Transverse colon (tissue), 4 donors: ENCODE results near the gene BACH2. TPM values are rescaled to one million over a fixed set of nuclear protein-coding genes. Genes with fewer than 3 reads are reported as not detected.

Experiments
- DNase-seq: peaks from one replicate; pipeline ENCODE4 v3.0.0-alpha.2; 2019
- H3K27ac ChIP-seq, 4 donors: fragments of 200-600 bp; sonication (generic); 2 replicates each; pipeline ENCODE4 v1.5.1; 2016 to 2018; ENCODE audit warnings: inconsistent platforms in 4 of 4
- H3K27me3 ChIP-seq: fragments of 200-600 bp; sonication (generic); 2 replicates; pipeline ENCODE4 v1.5.1; 2017; ENCODE audit warnings: inconsistent platforms
- H3K36me3 ChIP-seq, 4 donors: fragments of 200-600 bp; sonication (generic); 2 replicates each; pipeline ENCODE4 v1.5.1; 2017 to 2019; ENCODE audit warnings: inconsistent platforms in 4 of 4
- H3K4me1 ChIP-seq, 4 donors: fragments of 200-600 bp; sonication (generic); 2 replicates each; pipeline ENCODE4 v1.5.1; 2017 to 2020; ENCODE audit warnings: inconsistent platforms in 4 of 4
- H3K4me3 ChIP-seq, 4 donors: fragments of 200-600 bp; sonication (generic); 1 replicate in 1 of 4; 2 replicates in 3 of 4; pipeline versions ENCODE4 v1.5.1 to v1.6.1; 2017 to 2019; ENCODE audit warnings: inconsistent platforms in 4 of 4
- H3K9me3 ChIP-seq, 2 donors: fragments of 200-600 bp; sonication (generic); 2 replicates each; pipeline ENCODE4 v1.5.1; 2017 to 2019; ENCODE audit warnings: inconsistent platforms in 2 of 2
- CTCF ChIP-seq, 5 experiments: fragments of 200-600 bp in 3 of 5; fragments of 450-650 bp in 2 of 5; sonication (generic) in 3 of 5; IDR thresholded peaks; 1 replicate in 2 of 5; 2 replicates in 3 of 5; pipeline ENCODE4 v1.5.1; 2016 to 2017; ENCODE audit warnings: antibody characterized with exemption in 5 of 5, inconsistent platforms in 3 of 5, mild to moderate bottlenecking in 2 of 5, moderate library complexity in 1 of 5
- EP300 ChIP-seq: sonication (generic); formaldehyde crosslinking; IDR thresholded peaks from one replicate; pipeline ENCODE4 v1.6.1; 2017; ENCODE audit warnings: antibody characterized with exemption, low read depth
- POLR2A ChIP-seq: fragments of 450-650 bp; IDR thresholded peaks from one replicate; pipeline ENCODE4 v1.6.1; 2016; ENCODE audit warnings: antibody characterized with exemption, mild to moderate bottlenecking, moderate library complexity
- POLR2AphosphoS5 ChIP-seq, 3 donors: sonication (generic); formaldehyde crosslinking; IDR thresholded peaks; one replicate each; pipeline ENCODE4 v1.6.1; 2016; ENCODE audit warnings: antibody characterized with exemption in 3 of 3
- WGBS, 2 donors: methylation state at CpG; one replicate each; pipeline ENCODE4 v1.1.5; 2018; ENCODE audit warnings: low coverage in 1 of 2; 5-methylcytosine and 5-hydroxymethylcytosine counted together
- in situ Hi-C, 4 donors: fragments of 200-750 bp; cut with MboI; loops; one replicate each; pipeline versions ENCODE4 v1.15.0 to v1.15.1; 2017; ENCODE audit warnings: low sequenced_read_pairs in 3 of 4, low pct_ligation_motif_present in 1 of 4, low pct_unique_long_range_greater_than_20kb in 1 of 4
- intact Hi-C: fragments of 100-400 bp; cut with DNase I; formaldehyde crosslinking; loops from one replicate; pipeline ENCODE4 v1.15.1; 2023; ENCODE audit warnings: low total_unique reads
- total RNA-seq, 4 donors: library from RNA; depleted of rRNA; stranded (reverse); fragments of >200 nt; gene quantifications; one replicate each; pipeline ENCODE4 v1.1.0, GENCODE V29; 2016

BACH2 gene
- total RNA-seq, 4 donors from 2014 or later = 0.20 to 7.5 (median 2.4) TPM

- WGBS, 2 donors = 75 to 82% methylated on average over 1 to 15 of the region's 15 CpGs
- H3K27me3 ChIP-seq = no peaks in the 10 kb centered on the region
- TF ChIP-seq POLR2A (no peak), EP300 (no peak), POLR2AphosphoS5 (IDR thresholded peaks at IDR 0.05) (no peak), CTCF (IDR thresholded peaks at IDR 0.05) (no peak)
- no peaks in the 10 kb centered on the region for H3K9me3 ChIP-seq
- no peak overlapping the region for H3K27ac ChIP-seq
- H3K4me1 ChIP-seq = no peaks in the 10 kb centered on the region
- H3K4me3 ChIP-seq = no peak overlapping the region
- intact Hi-C loops (no loop called here), in situ Hi-C loops (loop anchor here in 3 of 4 donors (25.0 kb wide), 2 partner anchors 336 to 436 kb away; partner anchors contain the start of gene BACH2 (in 2 of the 3))
- H3K36me3 ChIP-seq = no peaks in the 10 kb centered on the region
- no peak for DNase-seq
Measured at GRCh38 chr6:89951574-89952104, 345.0 kb downstream of the BACH2 start.

DNA sequence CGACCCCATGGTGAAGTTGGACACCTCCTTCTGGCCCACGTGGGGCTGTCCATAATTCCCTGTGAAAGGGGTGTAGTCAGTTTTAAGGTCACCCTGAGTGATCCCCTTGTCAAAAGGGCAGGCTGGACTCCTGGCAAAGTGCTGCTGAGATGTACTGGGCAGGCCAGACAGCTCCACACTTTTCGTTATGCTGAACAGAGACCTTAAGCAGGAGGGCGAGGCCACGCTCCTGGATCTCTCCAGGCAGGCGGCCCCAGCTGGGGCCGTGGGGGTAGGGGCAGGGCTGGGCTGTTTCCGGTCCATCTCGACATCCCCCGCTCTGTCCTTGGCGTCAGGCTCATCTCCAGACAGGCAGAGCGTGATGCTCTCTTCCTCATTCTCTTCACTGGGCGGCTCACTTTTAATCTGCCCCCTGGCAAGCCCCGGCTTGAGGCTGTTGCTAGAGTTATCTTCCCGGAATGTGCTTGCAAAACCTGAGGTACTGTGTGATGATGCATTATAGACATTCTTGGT, 345.7 kb downstream of the BACH2 start:
- TF ChIP-seq POLR2A (no peak), CTCF (IDR thresholded peaks at IDR 0.05) (no peak), EP300 (no peak), POLR2AphosphoS5 (IDR thresholded peaks at IDR 0.05) (no peak)
- 82 to 89% methylated on average over 2 to 14 of the region's 15 CpGs for WGBS, 2 donors
- in situ Hi-C loops = loop anchor here in 3 of 4 donors (25.0 kb wide), 2 partner anchors 336 to 436 kb away; partner anchors contain the start of gene BACH2 (in 2 of the 3)
- no peaks in the 10 kb centered on the region for H3K27me3 ChIP-seq
- DNase-seq = no peak
- H3K36me3 ChIP-seq = no peaks in the 10 kb centered on the region
- intact Hi-C loops = no loop called here
- H3K9me3 ChIP-seq = no peaks in the 10 kb centered on the region
- no peak overlapping the region for H3K4me3 ChIP-seq
- H3K27ac ChIP-seq = no peak overlapping the region
- no peaks in the 10 kb centered on the region for H3K4me1 ChIP-seq

DNA sequence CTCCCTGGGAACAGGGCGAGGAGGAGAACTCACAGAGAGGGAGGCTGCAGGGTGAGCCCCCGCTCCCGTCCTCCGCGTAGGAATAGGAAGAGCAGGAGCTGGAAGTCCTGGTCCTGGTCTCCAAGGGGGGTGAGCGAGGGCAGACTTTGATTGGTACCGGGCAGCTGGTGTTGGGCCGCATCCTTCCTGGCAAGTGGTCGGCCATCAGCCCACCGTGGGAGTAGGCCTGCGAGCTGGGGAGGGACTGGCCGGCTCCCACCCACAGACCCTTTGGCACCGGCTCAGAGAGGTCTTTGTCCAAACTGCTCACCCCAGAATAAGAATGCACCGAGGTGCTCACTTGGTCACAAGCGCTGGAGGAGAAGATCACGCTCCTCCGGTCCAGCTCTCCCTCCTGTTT, 346.2 kb downstream of the BACH2 start:
- TF ChIP-seq EP300 = no peak
- no peak for TF ChIP-seq POLR2AphosphoS5 (IDR thresholded peaks at IDR 0.05)
- no peak for TF ChIP-seq POLR2A
- TF ChIP-seq CTCF (IDR thresholded peaks at IDR 0.05) = no peak
- DNase-seq = no peak
- H3K4me1 ChIP-seq = no peaks in the 10 kb centered on the region
- no peak overlapping the region for H3K4me3 ChIP-seq
- H3K9me3 ChIP-seq = no peaks in the 10 kb centered on the region
- intact Hi-C loops (no loop called here), in situ Hi-C loops (loop anchor here in 3 of 4 donors (25.0 kb wide), 2 partner anchors 337 to 437 kb away; partner anchors contain the start of gene BACH2 (in 2 of the 3))
- H3K27me3 ChIP-seq = no peaks in the 10 kb centered on the region
- 94 to 97% methylated on average over 3 to 16 of the region's 17 CpGs for WGBS, 2 donors
- no peaks in the 10 kb centered on the region for H3K36me3 ChIP-seq
- no peak overlapping the region for H3K27ac ChIP-seq

GRCh38 chr6:89948876-89949275, 347.8 kb downstream of the BACH2 start:
- no peak for TF ChIP-seq CTCF (IDR thresholded peaks at IDR 0.05)
- no peak for TF ChIP-seq EP300
- no peak for TF ChIP-seq POLR2AphosphoS5 (IDR thresholded peaks at IDR 0.05)
- no peak for TF ChIP-seq POLR2A
- WGBS, 2 donors = 81 to 83% methylated on average over 4 to 5 of the region's 5 CpGs
- intact Hi-C loops (loop anchor here (10.0 kb wide), 1 partner anchor 446 kb away; no protein-coding TSS in a partner anchor), in situ Hi-C loops (loop anchor here in 1 of 4 donors (10.0 kb wide), 1 partner anchor 446 kb away; no protein-coding TSS in a partner anchor)
- H3K4me1 ChIP-seq = no peaks in the 10 kb centered on the region
- H3K9me3 ChIP-seq = no peaks in the 10 kb centered on the region
- no peak overlapping the region for H3K27ac ChIP-seq
- H3K27me3 ChIP-seq = no peaks in the 10 kb centered on the region
- DNase-seq = no peak
- no peak overlapping the region for H3K4me3 ChIP-seq
- no peaks in the 10 kb centered on the region for H3K36me3 ChIP-seq
